HEK293 (cell line): ENCODE measurements around the gene LCAT.
A peak's percentile ranks its signal among the peaks of the same experiment; 100 is the strongest.

Experiments used
- KLF7 ChIP-seq: fragments of 450-650 bp; formaldehyde crosslinking; IDR thresholded peaks from 2 replicates; pipeline ENCODE4 v1.5.1; 2016; ENCODE audit warnings: missing biosample characterization, missing genetic modification characterization, borderline replicate concordance
- KLF8 ChIP-seq: fragments of 450-650 bp; formaldehyde crosslinking; IDR thresholded peaks from 2 replicates; pipeline ENCODE4 v1.5.1; 2016; ENCODE audit warnings: missing biosample characterization, missing genetic modification characterization
- OVOL3 ChIP-seq: fragments of 450-650 bp; formaldehyde crosslinking; IDR thresholded peaks from 2 replicates; pipeline ENCODE4 v1.5.1; 2016; ENCODE audit warnings: missing biosample characterization, missing genetic modification characterization
- PATZ1 ChIP-seq: fragments of 450-650 bp; formaldehyde crosslinking; IDR thresholded peaks from 2 replicates; pipeline ENCODE4 v1.5.1; 2016; ENCODE audit warnings: missing biosample characterization, missing genetic modification characterization
- PRDM2 ChIP-seq: fragments of 450-650 bp; formaldehyde crosslinking; IDR thresholded peaks from 2 replicates; pipeline ENCODE4 v1.5.1; 2016; ENCODE audit warnings: missing biosample characterization, missing genetic modification characterization, borderline replicate concordance
- SP2 ChIP-seq: fragments of 450-650 bp; formaldehyde crosslinking; IDR thresholded peaks from 2 replicates; pipeline ENCODE4 v1.5.1; 2016; ENCODE audit warnings: missing biosample characterization, missing genetic modification characterization
- SP7 ChIP-seq: fragments of 450-650 bp; formaldehyde crosslinking; IDR thresholded peaks from 2 replicates; pipeline ENCODE4 v1.5.1; 2016; ENCODE audit warnings: missing biosample characterization, missing genetic modification characterization
- ZBTB21 ChIP-seq: fragments of 450-650 bp; formaldehyde crosslinking; IDR thresholded peaks from 2 replicates; pipeline ENCODE4 v1.5.1; 2017; ENCODE audit warnings: missing biosample characterization, missing genetic modification characterization
- ZBTB48 ChIP-seq: fragments of 450-650 bp; formaldehyde crosslinking; IDR thresholded peaks from 2 replicates; pipeline ENCODE4 v1.5.1; 2016; ENCODE audit warnings: missing biosample characterization, missing genetic modification characterization
- ZFP3 ChIP-seq: fragments of 450-650 bp; formaldehyde crosslinking; IDR thresholded peaks from 2 replicates; pipeline ENCODE4 v1.5.1; 2016; ENCODE audit warnings: low read depth, missing biosample characterization, missing genetic modification characterization
- ZNF121 ChIP-seq: fragments of 450-650 bp; formaldehyde crosslinking; IDR thresholded peaks from 2 replicates; pipeline ENCODE4 v1.5.1; 2016; ENCODE audit warnings: missing biosample characterization, missing genetic modification characterization
- ZNF157 ChIP-seq: fragments of 450-650 bp; formaldehyde crosslinking; IDR thresholded peaks from 2 replicates; pipeline ENCODE4 v1.5.1; 2016; ENCODE audit warnings: missing biosample characterization, missing genetic modification characterization
- ZNF558 ChIP-seq: fragments of 450-650 bp; formaldehyde crosslinking; IDR thresholded peaks from 2 replicates; pipeline ENCODE4 v1.5.1; 2016; ENCODE audit warnings: missing biosample characterization, missing genetic modification characterization
- ZNF561 ChIP-seq: fragments of 450-650 bp; IDR thresholded peaks from 2 replicates; pipeline ENCODE4 v1.5.1; 2018; ENCODE audit warnings: missing biosample characterization, missing genetic modification characterization, borderline replicate concordance
- ZNF623 ChIP-seq: fragments of 450-650 bp; formaldehyde crosslinking; IDR thresholded peaks from 2 replicates; pipeline ENCODE4 v1.5.1; 2016; ENCODE audit warnings: missing biosample characterization, missing genetic modification characterization
- ZNF660 ChIP-seq: fragments of 450-650 bp; IDR thresholded peaks from 2 replicates; pipeline ENCODE4 v1.5.1; 2018; ENCODE audit warnings: missing biosample characterization, mild to moderate bottlenecking, missing genetic modification characterization
- ZNF768 ChIP-seq: fragments of 450-650 bp; formaldehyde crosslinking; IDR thresholded peaks from 2 replicates; pipeline ENCODE4 v1.5.1; 2018; ENCODE audit warnings: missing biosample characterization, mild to moderate bottlenecking, missing genetic modification characterization
- ZNF843 ChIP-seq: fragments of 450-650 bp; formaldehyde crosslinking; IDR thresholded peaks from 2 replicates; pipeline ENCODE4 v1.5.1; 2016; ENCODE audit warnings: missing biosample characterization, missing genetic modification characterization
- ZXDB ChIP-seq: fragments of 450-650 bp; formaldehyde crosslinking; IDR thresholded peaks from 2 replicates; pipeline ENCODE4 v1.5.1; 2016; ENCODE audit warnings: missing biosample characterization, missing genetic modification characterization
- TF ChIP-seq, protein P1 (sequence below): fragments of 450-650 bp; formaldehyde crosslinking; IDR thresholded peaks from 2 replicates; pipeline ENCODE4 v1.5.1; 2016; ENCODE audit warnings: missing biosample characterization, missing genetic modification characterization, low read depth
- TF ChIP-seq, protein P2 (sequence below): fragments of 450-650 bp; formaldehyde crosslinking; IDR thresholded peaks from 2 replicates; pipeline ENCODE4 v1.5.1; 2016; ENCODE audit warnings: missing biosample characterization, missing genetic modification characterization
- TF ChIP-seq, protein P3 (sequence below): fragments of 450-650 bp; formaldehyde crosslinking; IDR thresholded peaks from 2 replicates; pipeline ENCODE4 v1.5.1; 2017; ENCODE audit warnings: missing biosample characterization, missing genetic modification characterization
- TF ChIP-seq, protein P4 (sequence below): fragments of 450-650 bp; formaldehyde crosslinking; IDR thresholded peaks from 2 replicates; pipeline ENCODE4 v1.5.1; 2016; ENCODE audit warnings: missing biosample characterization, missing genetic modification characterization

The LCAT gene

DNA sequence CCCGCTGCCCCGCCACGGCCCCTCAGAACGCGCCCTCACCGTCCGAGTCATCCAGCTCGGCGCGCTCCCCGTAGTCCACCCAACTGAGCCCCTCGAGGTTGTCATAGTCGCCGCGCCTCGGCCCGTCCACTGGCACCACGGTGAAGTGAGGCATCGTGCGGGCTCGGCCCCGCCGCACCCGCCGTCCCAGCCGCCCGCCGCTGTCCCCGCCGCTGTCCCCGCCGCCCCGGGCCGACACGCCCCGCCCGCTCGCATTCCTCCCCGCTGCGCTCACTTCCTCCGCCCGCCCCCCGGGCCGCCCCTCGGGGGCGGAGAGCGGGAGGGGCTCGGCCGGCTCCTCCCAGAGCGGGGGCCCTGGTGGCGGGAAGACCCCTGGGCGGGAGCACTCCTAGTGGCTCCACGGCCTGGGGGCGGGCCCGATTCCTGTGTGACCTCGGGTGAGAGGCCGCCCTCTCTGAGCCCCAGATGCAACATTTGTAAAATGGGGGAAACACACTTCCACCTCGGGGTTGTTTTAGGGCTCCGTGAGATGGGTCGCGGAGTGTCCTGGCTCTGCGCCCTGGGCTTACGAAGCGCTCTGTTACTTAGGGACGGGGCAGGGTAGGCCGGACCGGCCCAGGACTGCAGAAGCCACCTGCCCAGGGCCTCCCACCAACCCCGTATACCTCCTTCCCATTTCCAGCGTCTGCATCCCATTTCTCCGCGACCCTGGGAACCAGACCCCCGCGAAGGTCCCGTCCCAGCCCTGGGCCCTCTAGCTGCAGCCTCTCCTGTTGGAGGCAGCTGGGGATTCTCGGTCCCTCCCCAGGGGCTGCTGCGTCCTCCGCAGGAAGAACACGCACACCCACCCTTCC, 24.7 kb upstream of the LCAT start, which contains the start of gene SLC12A4 (continued):
- TF ChIP-seq PRDM2 (tag by site-specific recombination) (peak; percentile 37; the same call in 1 of the 2 replicates), ZNF121 (tag by site-specific recombination) (peak; percentile 92), KLF7 (tag by site-specific recombination) (peak; percentile 33; the same call in 1 of the 2 replicates), ZFP3 (tag by site-specific recombination) (peak; percentile 13; the same call in 1 of the 2 replicates), ZNF660 (tag by site-specific recombination) (0 out of 2 replicates have a peak, but pooled peaks have one; percentile 21), KLF8 (peak; percentile 25; the same call in 1 of the 2 replicates), SP2 (tag by site-specific recombination) (peak; percentile 76), ZBTB48 (tag by site-specific recombination) (0 out of 2 replicates have a peak, but pooled peaks have one; percentile 17), OVOL3 (tag by site-specific recombination) (no peak), ZNF558 (no peak), ZNF768 (tag by site-specific recombination) (peak; percentile 100), ZBTB21 (no peak), ZXDB (tag by site-specific recombination) (peak; percentile 64), ZNF157 (tag by site-specific recombination) (no peak), PATZ1 (tag by site-specific recombination) (peak; percentile 67), ZNF561 (no peak; the same call in 1 of the 2 replicates), ZNF843 (0 out of 2 replicates have a peak, but pooled peaks have one; percentile 21), ZNF623 (tag by site-specific recombination) (no peak), SP7 (tag by site-specific recombination) (peak; percentile 68)
- TF ChIP-seq, protein P1, sequence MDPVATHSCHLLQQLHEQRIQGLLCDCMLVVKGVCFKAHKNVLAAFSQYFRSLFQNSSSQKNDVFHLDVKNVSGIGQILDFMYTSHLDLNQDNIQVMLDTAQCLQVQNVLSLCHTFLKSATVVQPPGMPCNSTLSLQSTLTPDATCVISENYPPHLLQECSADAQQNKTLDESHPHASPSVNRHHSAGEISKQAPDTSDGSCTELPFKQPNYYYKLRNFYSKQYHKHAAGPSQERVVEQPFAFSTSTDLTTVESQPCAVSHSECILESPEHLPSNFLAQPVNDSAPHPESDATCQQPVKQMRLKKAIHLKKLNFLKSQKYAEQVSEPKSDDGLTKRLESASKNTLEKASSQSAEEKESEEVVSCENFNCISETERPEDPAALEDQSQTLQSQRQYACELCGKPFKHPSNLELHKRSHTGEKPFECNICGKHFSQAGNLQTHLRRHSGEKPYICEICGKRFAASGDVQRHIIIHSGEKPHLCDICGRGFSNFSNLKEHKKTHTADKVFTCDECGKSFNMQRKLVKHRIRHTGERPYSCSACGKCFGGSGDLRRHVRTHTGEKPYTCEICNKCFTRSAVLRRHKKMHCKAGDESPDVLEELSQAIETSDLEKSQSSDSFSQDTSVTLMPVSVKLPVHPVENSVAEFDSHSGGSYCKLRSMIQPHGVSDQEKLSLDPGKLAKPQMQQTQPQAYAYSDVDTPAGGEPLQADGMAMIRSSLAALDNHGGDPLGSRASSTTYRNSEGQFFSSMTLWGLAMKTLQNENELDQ = no peak
- TF ChIP-seq, protein P2, sequence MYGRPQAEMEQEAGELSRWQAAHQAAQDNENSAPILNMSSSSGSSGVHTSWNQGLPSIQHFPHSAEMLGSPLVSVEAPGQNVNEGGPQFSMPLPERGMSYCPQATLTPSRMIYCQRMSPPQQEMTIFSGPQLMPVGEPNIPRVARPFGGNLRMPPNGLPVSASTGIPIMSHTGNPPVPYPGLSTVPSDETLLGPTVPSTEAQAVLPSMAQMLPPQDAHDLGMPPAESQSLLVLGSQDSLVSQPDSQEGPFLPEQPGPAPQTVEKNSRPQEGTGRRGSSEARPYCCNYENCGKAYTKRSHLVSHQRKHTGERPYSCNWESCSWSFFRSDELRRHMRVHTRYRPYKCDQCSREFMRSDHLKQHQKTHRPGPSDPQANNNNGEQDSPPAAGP (tag by site-specific recombination) = peak; percentile 63
- TF ChIP-seq, protein P3, sequence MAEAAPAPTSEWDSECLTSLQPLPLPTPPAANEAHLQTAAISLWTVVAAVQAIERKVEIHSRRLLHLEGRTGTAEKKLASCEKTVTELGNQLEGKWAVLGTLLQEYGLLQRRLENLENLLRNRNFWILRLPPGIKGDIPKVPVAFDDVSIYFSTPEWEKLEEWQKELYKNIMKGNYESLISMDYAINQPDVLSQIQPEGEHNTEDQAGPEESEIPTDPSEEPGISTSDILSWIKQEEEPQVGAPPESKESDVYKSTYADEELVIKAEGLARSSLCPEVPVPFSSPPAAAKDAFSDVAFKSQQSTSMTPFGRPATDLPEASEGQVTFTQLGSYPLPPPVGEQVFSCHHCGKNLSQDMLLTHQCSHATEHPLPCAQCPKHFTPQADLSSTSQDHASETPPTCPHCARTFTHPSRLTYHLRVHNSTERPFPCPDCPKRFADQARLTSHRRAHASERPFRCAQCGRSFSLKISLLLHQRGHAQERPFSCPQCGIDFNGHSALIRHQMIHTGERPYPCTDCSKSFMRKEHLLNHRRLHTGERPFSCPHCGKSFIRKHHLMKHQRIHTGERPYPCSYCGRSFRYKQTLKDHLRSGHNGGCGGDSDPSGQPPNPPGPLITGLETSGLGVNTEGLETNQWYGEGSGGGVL = no peak; the same call in 1 of the 2 replicates
- TF ChIP-seq, protein P4, sequence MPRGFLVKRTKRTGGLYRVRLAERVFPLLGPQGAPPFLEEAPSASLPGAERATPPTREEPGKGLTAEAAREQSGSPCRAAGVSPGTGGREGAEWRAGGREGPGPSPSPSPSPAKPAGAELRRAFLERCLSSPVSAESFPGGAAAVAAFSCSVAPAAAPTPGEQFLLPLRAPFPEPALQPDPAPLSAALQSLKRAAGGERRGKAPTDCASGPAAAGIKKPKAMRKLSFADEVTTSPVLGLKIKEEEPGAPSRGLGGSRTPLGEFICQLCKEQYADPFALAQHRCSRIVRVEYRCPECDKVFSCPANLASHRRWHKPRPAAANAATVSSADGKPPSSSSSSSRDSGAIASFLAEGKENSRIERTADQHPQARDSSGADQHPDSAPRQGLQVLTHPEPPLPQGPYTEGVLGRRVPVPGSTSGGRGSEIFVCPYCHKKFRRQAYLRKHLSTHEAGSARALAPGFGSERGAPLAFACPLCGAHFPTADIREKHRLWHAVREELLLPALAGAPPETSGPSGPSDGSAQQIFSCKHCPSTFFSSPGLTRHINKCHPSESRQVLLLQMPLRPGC (tag by site-specific recombination) = peak; percentile 25; the same call in 1 of the 2 replicates
